Large intestine (tissue), 3 donors: ENCODE data around the gene TRIM27. TPM values are rescaled to one million over a fixed set of nuclear protein-coding genes. Genes with fewer than 3 reads are reported as not detected.
"Not testable (repeated sequence)": the region's sequence is repeated elsewhere in the genome, so short reads cannot be mapped to it uniquely, and the experiment has no call there.

Experiments
- DNase-seq, 2 donors: peaks; one replicate each; pipeline versions ENCODE4 v3.0.0 to v3.0.0-alpha.2; 2013
- H3K27ac ChIP-seq: one replicate; pipeline ENCODE4 v1.5.1; 2013; ENCODE audit warnings: low read length
- H3K27me3 ChIP-seq: 2 replicates; pipeline ENCODE4 v1.6.1; 2013; ENCODE audit warnings: low read length; ENCODE audit not compliant: control insufficient read depth, insufficient read depth
- H3K36me3 ChIP-seq: 2 replicates; pipeline ENCODE4 v1.6.1; 2013; ENCODE audit warnings: low read length; ENCODE audit not compliant: control insufficient read depth, insufficient read depth
- H3K4me1 ChIP-seq: one replicate; pipeline ENCODE4 v1.6.1; 2013; ENCODE audit warnings: low read length; ENCODE audit not compliant: control insufficient read depth, insufficient read depth
- H3K4me3 ChIP-seq: one replicate; pipeline ENCODE4 v1.5.1; 2013; ENCODE audit warnings: low read length
- H3K9me3 ChIP-seq: one replicate; pipeline ENCODE4 v1.6.1; 2013; ENCODE audit warnings: mild to moderate bottlenecking, low read depth, low read length, moderate library complexity; ENCODE audit not compliant: control insufficient read depth
- WGBS: methylation state at CpG from one replicate; pipeline ENCODE4 v1.1.5; 2013; ENCODE audit warnings: low lambda C conversion rate; ENCODE audit not compliant: insufficient coverage; 5-methylcytosine and 5-hydroxymethylcytosine counted together
- polyA plus RNA-seq: library from polyadenylated mRNA; unstranded; fragments of 120-200 nt; gene quantifications from one replicate; pipeline ENCODE4 v1.2.1, GENCODE V29; 2013

Gene TRIM27
- polyA plus RNA-seq, 1 donor = 72.9 TPM

GRCh38 chr6:28880894-28881780, 42.6 kb downstream of the TRIM27 start:
- peaks cover 2% of the 10 kb centered on the region for H3K9me3 ChIP-seq
- 13% methylated on average over 2 of the region's 28 CpGs for WGBS
- H3K27ac ChIP-seq = peak overlapping the region; percentile 14
- H3K27me3 ChIP-seq = peaks cover 5% of the 10 kb centered on the region
- DNase-seq = peak; percentile 63 to 65
- peak overlapping the region; percentile 60 for H3K4me3 ChIP-seq
- no peaks in the 10 kb centered on the region for H3K36me3 ChIP-seq
- peaks cover 6% of the 10 kb centered on the region for H3K4me1 ChIP-seq

- H3K36me3 ChIP-seq = no peaks in the 10 kb centered on the region
- H3K4me3 ChIP-seq = peak overlapping the region; percentile 60
- peaks cover 2% of the 10 kb centered on the region for H3K9me3 ChIP-seq
- no peak for DNase-seq
- WGBS = no CpG with 5 or more reads among the region's 7 CpGs
- H3K27me3 ChIP-seq = peaks cover 5% of the 10 kb centered on the region
- peaks cover 6% of the 10 kb centered on the region for H3K4me1 ChIP-seq
- H3K27ac ChIP-seq = peak overlapping the region; percentile 14
Observed at GRCh38 chr6:28880519-28880893, 43.3 kb downstream of the TRIM27 start.

DNA sequence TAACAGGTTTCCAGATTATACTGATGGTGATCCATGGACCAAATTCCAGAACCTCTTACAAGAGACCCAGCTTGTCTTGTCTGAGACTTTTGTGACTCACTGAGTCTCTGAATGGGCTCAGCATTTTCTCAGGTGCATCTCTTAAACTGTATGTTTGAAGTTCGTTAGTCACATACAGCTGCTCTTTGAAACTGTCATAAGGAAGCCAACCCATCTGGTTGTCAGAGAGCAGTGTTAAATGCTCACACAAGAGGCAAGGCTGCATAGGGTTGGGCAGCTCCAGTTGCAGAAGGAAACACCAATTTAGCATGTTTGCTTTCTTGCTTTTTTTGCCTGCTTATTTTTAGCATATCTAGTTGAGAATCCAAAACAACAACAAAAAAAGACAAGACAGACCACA, 47.1 kb downstream of the TRIM27 start:
- Histone ChIP-seq H3K27me3 (no peaks in the 10 kb centered on the region), H3K36me3 (no peaks in the 10 kb centered on the region), H3K9me3 (no peaks in the 10 kb centered on the region), H3K4me1 (peaks cover 6% of the 10 kb centered on the region), H3K4me3 (no peak overlapping the region), H3K27ac (no peak overlapping the region)
- WGBS = no CpG with 5 or more reads among the region's 1 CpG
- no peak for DNase-seq

- Histone ChIP-seq H3K36me3 (no peaks in the 10 kb centered on the region), H3K4me3 (no peak overlapping the region), H3K27me3 (no peaks in the 10 kb centered on the region), H3K4me1 (peaks cover 6% of the 10 kb centered on the region), H3K9me3 (no peaks in the 10 kb centered on the region), H3K27ac (no peak overlapping the region)
- no peak for DNase-seq
- 89% methylated on average over 3 of the region's 6 CpGs for WGBS
Observed at GRCh38 chr6:28875191-28875747, 48.5 kb downstream of the TRIM27 start.

- H3K27me3 ChIP-seq, H3K4me1 ChIP-seq, H3K27ac ChIP-seq, H3K9me3 ChIP-seq, DNase-seq, H3K4me3 ChIP-seq, H3K36me3 ChIP-seq: not testable (repeated sequence)
- WGBS = no CpG with 5 or more reads among the region's 28 CpGs
Observed at GRCh38 chr6:28872157-28872817, 51.5 kb downstream of the TRIM27 start.

GRCh38 chr6:28871335-28872156, 52.2 kb downstream of the TRIM27 start:
- H3K9me3 ChIP-seq = no peaks in the 10 kb centered on the region
- no peak for DNase-seq
- H3K4me3 ChIP-seq = no peak overlapping the region
- no peaks in the 10 kb centered on the region for H3K4me1 ChIP-seq
- H3K36me3 ChIP-seq = no peaks in the 10 kb centered on the region
- 100% methylated on average over 1 of the region's 13 CpGs for WGBS
- H3K27ac ChIP-seq = no peak overlapping the region
- no peaks in the 10 kb centered on the region for H3K27me3 ChIP-seq

DNA sequence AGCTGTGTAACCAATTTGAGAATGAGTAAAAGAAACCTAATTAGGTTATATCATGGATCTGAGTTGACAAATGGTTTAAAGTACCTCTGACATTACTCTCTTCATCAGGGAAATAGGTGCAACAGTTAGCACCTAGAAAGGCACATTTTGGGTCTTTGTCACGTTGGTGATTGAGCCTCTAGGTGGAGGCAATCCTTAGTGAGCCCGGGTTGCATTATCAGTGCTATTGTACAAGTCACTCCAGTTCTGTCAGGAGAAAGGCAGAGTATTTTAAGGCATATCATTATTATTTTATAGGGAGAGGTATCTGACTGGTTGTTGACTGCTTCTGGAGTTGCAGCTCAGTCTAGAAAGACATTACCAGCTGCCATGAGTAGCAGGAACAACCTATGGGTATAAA, 54.9 kb downstream of the TRIM27 start:
- no peak overlapping the region for H3K4me3 ChIP-seq
- no peaks in the 10 kb centered on the region for H3K27me3 ChIP-seq
- no CpG with 5 or more reads among the region's 2 CpGs for WGBS
- DNase-seq = no peak
- no peak overlapping the region for H3K27ac ChIP-seq
- H3K4me1 ChIP-seq = peaks cover 5% of the 10 kb centered on the region
- no peaks in the 10 kb centered on the region for H3K36me3 ChIP-seq
- H3K9me3 ChIP-seq = peaks cover 2% of the 10 kb centered on the region

DNA sequence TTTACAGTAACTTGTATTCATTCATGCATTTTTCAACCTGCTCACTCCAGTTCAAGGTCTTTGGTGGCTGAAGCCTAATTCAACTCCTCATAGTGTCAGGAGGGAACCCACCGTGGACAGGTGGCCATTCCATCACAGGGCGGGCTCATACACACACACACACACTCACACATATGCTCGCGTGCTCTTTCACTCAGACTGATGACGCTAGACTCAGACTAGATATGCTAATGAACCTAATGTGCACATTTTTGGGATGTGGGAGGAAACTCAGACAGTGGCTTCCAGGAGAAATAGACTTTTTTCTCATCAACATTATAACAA, 56.7 kb downstream of the TRIM27 start:
- H3K9me3 ChIP-seq = peaks cover 2% of the 10 kb centered on the region
- peak overlapping the region; percentile 92 for H3K27ac ChIP-seq
- no peaks in the 10 kb centered on the region for H3K36me3 ChIP-seq
- peaks cover 4% of the 10 kb centered on the region for H3K27me3 ChIP-seq
- peak in 1 of 2 donors; percentile 29 for DNase-seq
- WGBS = no CpG with 5 or more reads among the region's 5 CpGs
- peak overlapping the region; percentile 64 for H3K4me3 ChIP-seq
- peaks cover 5% of the 10 kb centered on the region for H3K4me1 ChIP-seq

DNA sequence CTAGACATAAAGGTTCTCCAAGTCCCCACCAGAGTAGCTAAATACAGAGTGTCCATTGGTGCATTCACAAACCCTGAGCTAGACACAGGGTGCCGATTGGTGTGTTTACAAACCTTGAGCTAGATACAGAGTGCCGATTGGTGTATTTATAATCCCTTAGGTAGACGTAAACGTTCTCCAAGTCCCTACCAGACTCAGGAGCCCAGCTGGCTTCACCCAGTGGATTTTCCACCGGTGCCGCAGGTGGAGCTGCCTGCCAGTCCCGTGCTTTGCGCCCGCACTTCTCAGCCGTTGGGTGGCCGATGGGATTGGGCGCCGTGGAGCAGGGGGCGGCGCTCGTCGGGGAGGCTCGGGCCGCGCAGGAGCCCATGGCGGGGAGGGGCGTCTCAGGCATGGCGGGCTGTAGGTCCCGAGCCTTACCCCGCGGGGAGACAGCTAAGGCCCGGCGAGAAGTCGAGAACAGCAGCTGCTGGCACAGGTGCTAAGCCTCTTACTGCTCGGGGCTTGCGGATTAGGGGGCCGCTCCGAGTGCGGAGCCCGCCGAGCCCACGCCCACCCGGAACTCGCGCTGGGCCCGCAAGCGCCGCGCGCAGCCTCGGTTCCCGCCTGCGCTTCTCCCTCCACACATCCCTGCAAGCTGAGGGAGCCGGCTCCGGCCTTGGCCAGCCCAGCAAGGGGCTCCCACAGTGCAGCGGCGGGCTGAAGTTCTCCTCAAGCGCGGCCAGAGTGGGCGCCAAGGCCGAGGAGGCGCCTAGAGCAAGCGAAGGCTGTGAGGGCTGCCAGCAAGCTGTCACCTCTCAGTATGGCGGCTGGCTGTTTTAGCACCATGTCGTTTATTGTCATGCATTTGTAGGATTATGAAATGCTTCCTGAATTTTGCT, 57.3 kb downstream of the TRIM27 start:
- peak overlapping the region; percentile 92 for H3K27ac ChIP-seq
- not testable (repeated sequence) for H3K4me1 ChIP-seq, H3K36me3 ChIP-seq, H3K27me3 ChIP-seq, H3K9me3 ChIP-seq
- peak; percentile 71 to 91 for DNase-seq
- WGBS = no CpG with 5 or more reads among the region's 60 CpGs
- peak overlapping the region; percentile 64 for H3K4me3 ChIP-seq
